ENCODE data around the gene SELENOM.

The SELENOM gene

GRCh38 chr22:31130873-31131272 lies 23.5 kb upstream of the SELENOM start:
- Histone ChIP-seq H3K9ac (ENCODE audit: low read depth, low read length) (no peak overlapping the region), H3K4me3 (ENCODE audit: low read length) (no peak overlapping the region), H3K36me3 (ENCODE audit: insufficient read depth, low read depth, low read length) (peaks cover 25% of the 10 kb centered on the region; the same call in 1 of the 2 replicates), H3K9me3 (ENCODE audit: insufficient read depth, low read depth, low read length) (no peaks in the 10 kb centered on the region), H3K27ac (ENCODE audit: low read length) (no peak overlapping the region), H3K27me3 (ENCODE audit: insufficient read depth, low read length) (no peaks in the 10 kb centered on the region), H3K4me1 (ENCODE audit: insufficient read depth, low read length) (no peaks in the 10 kb centered on the region)

- H3K9ac ChIP-seq (ENCODE audit: low read depth, low read length): no peak overlapping the region
- H3K9me3 ChIP-seq (ENCODE audit: insufficient read depth, low read depth, low read length): no peaks in the 10 kb centered on the region
- no peaks in the 10 kb centered on the region for H3K27me3 ChIP-seq (ENCODE audit: insufficient read depth, low read length)
- no peak overlapping the region for H3K4me3 ChIP-seq (ENCODE audit: low read length)
- H3K36me3 ChIP-seq (ENCODE audit: insufficient read depth, low read depth, low read length): peaks cover 6% of the 10 kb centered on the region; the same call in 1 of the 2 replicates
- 0 out of 2 replicates have a peak, but pooled peaks cover 3% of the 10 kb centered on the region for H3K4me1 ChIP-seq (ENCODE audit: insufficient read depth, low read length)
- H3K27ac ChIP-seq (ENCODE audit: low read length): no peak overlapping the region
Observed at GRCh38 chr22:31128156-31128555, 20.8 kb upstream of the SELENOM start.

GRCh38 chr22:31127181-31127772 lies 19.9 kb upstream of the SELENOM start:
- Histone ChIP-seq H3K4me3 (ENCODE audit: low read length) (peak overlapping the region; percentile 12; the same call in 1 of the 2 replicates), H3K27ac (ENCODE audit: low read length) (no peak overlapping the region), H3K36me3 (ENCODE audit: insufficient read depth, low read depth, low read length) (no peaks in the 10 kb centered on the region), H3K9ac (ENCODE audit: low read depth, low read length) (no peak overlapping the region), H3K27me3 (ENCODE audit: insufficient read depth, low read length) (no peaks in the 10 kb centered on the region), H3K9me3 (ENCODE audit: insufficient read depth, low read depth, low read length) (no peaks in the 10 kb centered on the region), H3K4me1 (ENCODE audit: insufficient read depth, low read length) (0 out of 2 replicates have a peak, but pooled peaks cover 4% of the 10 kb centered on the region)

GRCh38 chr22:31126869-31127175 lies 19.5 kb upstream of the SELENOM start:
- H3K9me3 ChIP-seq (ENCODE audit: insufficient read depth, low read depth, low read length): no peaks in the 10 kb centered on the region
- no peak overlapping the region for H3K27ac ChIP-seq (ENCODE audit: low read length)
- H3K36me3 ChIP-seq (ENCODE audit: insufficient read depth, low read depth, low read length): no peaks in the 10 kb centered on the region
- H3K4me1 ChIP-seq (ENCODE audit: insufficient read depth, low read length): 0 out of 2 replicates have a peak, but pooled peaks cover 4% of the 10 kb centered on the region
- no peak overlapping the region for H3K9ac ChIP-seq (ENCODE audit: low read depth, low read length)
- H3K4me3 ChIP-seq (ENCODE audit: low read length): no peak overlapping the region
- no peaks in the 10 kb centered on the region for H3K27me3 ChIP-seq (ENCODE audit: insufficient read depth, low read length)

GRCh38 chr22:31126128-31126868 lies 18.9 kb upstream of the SELENOM start:
- Histone ChIP-seq H3K9me3 (ENCODE audit: insufficient read depth, low read depth, low read length) (no peaks in the 10 kb centered on the region), H3K27ac (ENCODE audit: low read length) (no peak overlapping the region), H3K4me3 (ENCODE audit: low read length) (no peak overlapping the region), H3K27me3 (ENCODE audit: insufficient read depth, low read length) (no peaks in the 10 kb centered on the region), H3K36me3 (ENCODE audit: insufficient read depth, low read depth, low read length) (no peaks in the 10 kb centered on the region), H3K4me1 (ENCODE audit: insufficient read depth, low read length) (0 out of 2 replicates have a peak, but pooled peaks cover 4% of the 10 kb centered on the region), H3K9ac (ENCODE audit: low read depth, low read length) (no peak overlapping the region)

GRCh38 chr22:31125521-31126117 lies 18.3 kb upstream of the SELENOM start:
- H3K9ac ChIP-seq (ENCODE audit: low read depth, low read length): no peak overlapping the region
- H3K36me3 ChIP-seq (ENCODE audit: insufficient read depth, low read depth, low read length): no peaks in the 10 kb centered on the region
- H3K4me3 ChIP-seq (ENCODE audit: low read length): no peak overlapping the region
- no peaks in the 10 kb centered on the region for H3K9me3 ChIP-seq (ENCODE audit: insufficient read depth, low read depth, low read length)
- no peaks in the 10 kb centered on the region for H3K27me3 ChIP-seq (ENCODE audit: insufficient read depth, low read length)
- H3K4me1 ChIP-seq (ENCODE audit: insufficient read depth, low read length): 0 out of 2 replicates have a peak, but pooled peaks cover 4% of the 10 kb centered on the region
- no peak overlapping the region for H3K27ac ChIP-seq (ENCODE audit: low read length)

GRCh38 chr22:31124811-31125465 lies 17.6 kb upstream of the SELENOM start:
- no peak overlapping the region for H3K9ac ChIP-seq (ENCODE audit: low read depth, low read length)
- no peaks in the 10 kb centered on the region for H3K27me3 ChIP-seq (ENCODE audit: insufficient read depth, low read length)
- H3K36me3 ChIP-seq (ENCODE audit: insufficient read depth, low read depth, low read length): no peaks in the 10 kb centered on the region
- H3K9me3 ChIP-seq (ENCODE audit: insufficient read depth, low read depth, low read length): no peaks in the 10 kb centered on the region
- 0 out of 2 replicates have a peak, but pooled peaks cover 4% of the 10 kb centered on the region for H3K4me1 ChIP-seq (ENCODE audit: insufficient read depth, low read length)
- H3K4me3 ChIP-seq (ENCODE audit: low read length): no peak overlapping the region
- H3K27ac ChIP-seq (ENCODE audit: low read length): no peak overlapping the region

GRCh38 chr22:31124290-31124689 lies 16.9 kb upstream of the SELENOM start:
- Histone ChIP-seq H3K4me1 (ENCODE audit: insufficient read depth, low read length) (0 out of 2 replicates have a peak, but pooled peaks cover 4% of the 10 kb centered on the region), H3K27ac (ENCODE audit: low read length) (no peak overlapping the region), H3K9me3 (ENCODE audit: insufficient read depth, low read depth, low read length) (no peaks in the 10 kb centered on the region)

GRCh38 chr22:31123292-31123602 lies 15.9 kb upstream of the SELENOM start:
- Histone ChIP-seq H3K27me3 (ENCODE audit: insufficient read depth, low read length) (no peaks in the 10 kb centered on the region), H3K9me3 (ENCODE audit: insufficient read depth, low read depth, low read length) (no peaks in the 10 kb centered on the region), H3K36me3 (ENCODE audit: insufficient read depth, low read depth, low read length) (no peaks in the 10 kb centered on the region), H3K27ac (ENCODE audit: low read length) (no peak overlapping the region), H3K4me3 (ENCODE audit: low read length) (peak overlapping the region; percentile 73), H3K4me1 (ENCODE audit: insufficient read depth, low read length) (0 out of 2 replicates have a peak, but pooled peaks cover 4% of the 10 kb centered on the region), H3K9ac (ENCODE audit: low read depth, low read length) (peak overlapping the region; percentile 68; the same call in 1 of the 2 replicates)

More at GRCh38 chr22:31124290-31124689, 16.9 kb upstream of the SELENOM start:
- H3K4me3 ChIP-seq (ENCODE audit: low read length): no peak overlapping the region
- no peak overlapping the region for H3K9ac ChIP-seq (ENCODE audit: low read depth, low read length)
- no peaks in the 10 kb centered on the region for H3K27me3 ChIP-seq (ENCODE audit: insufficient read depth, low read length)
- H3K36me3 ChIP-seq (ENCODE audit: insufficient read depth, low read depth, low read length): no peaks in the 10 kb centered on the region

GRCh38 chr22:31122532-31123291 lies 15.3 kb upstream of the SELENOM start, which contains the start of gene INPP5J:
Gene INPP5J, plus strand, starts transcription at chr22:31122966. Its CDS starts 49 bp downstream, at chr22:31123015.
- Histone ChIP-seq H3K27me3 (ENCODE audit: insufficient read depth, low read length) (no peaks in the 10 kb centered on the region), H3K9me3 (ENCODE audit: insufficient read depth, low read depth, low read length) (no peaks in the 10 kb centered on the region), H3K9ac (ENCODE audit: low read depth, low read length) (peak within 1 kb of the TSS; percentile 68; the same call in 1 of the 2 replicates), H3K36me3 (ENCODE audit: insufficient read depth, low read depth, low read length) (no peaks in the 10 kb centered on the region), H3K27ac (ENCODE audit: low read length) (no peak within 1 kb of the TSS), H3K4me3 (ENCODE audit: low read length) (peak within 1 kb of the TSS; percentile 73), H3K4me1 (ENCODE audit: insufficient read depth, low read length) (0 out of 2 replicates have a peak, but pooled peaks cover 4% of the 10 kb centered on the region)

- H3K9ac ChIP-seq (ENCODE audit: low read depth, low read length): no peak overlapping the region
- no peak overlapping the region for H3K27ac ChIP-seq (ENCODE audit: low read length)
- no peak overlapping the region for H3K4me3 ChIP-seq (ENCODE audit: low read length)
- no peaks in the 10 kb centered on the region for H3K36me3 ChIP-seq (ENCODE audit: insufficient read depth, low read depth, low read length)
- H3K27me3 ChIP-seq (ENCODE audit: insufficient read depth, low read length): no peaks in the 10 kb centered on the region
- no peaks in the 10 kb centered on the region for H3K9me3 ChIP-seq (ENCODE audit: insufficient read depth, low read depth, low read length)
- 0 out of 2 replicates have a peak, but pooled peaks cover 4% of the 10 kb centered on the region for H3K4me1 ChIP-seq (ENCODE audit: insufficient read depth, low read length)
Observed at GRCh38 chr22:31122196-31122531, 14.8 kb upstream of the SELENOM start.
